HL-60 (cell line): ENCODE results near the gene TMIE.

Experiments
- CTCF ChIP-seq: IDR thresholded peaks from one replicate; pipeline ENCODE4 v1.5.1; 2011; ENCODE audit warnings: low read length, control low read depth, inconsistent platforms; ENCODE audit not compliant: insufficient read depth
- GABPA ChIP-seq: IDR thresholded peaks from 2 replicates; pipeline ENCODE4 v1.6.1; 2012; ENCODE audit warnings: low read depth
- POLR2AphosphoS5 ChIP-seq: IDR thresholded peaks from 2 replicates; pipeline ENCODE4 v1.6.1; 2012; ENCODE audit warnings: low read depth
- TF ChIP-seq, protein P1 (sequence below): IDR thresholded peaks from 2 replicates; pipeline ENCODE4 v1.6.1; 2012; ENCODE audit warnings: low read depth; ENCODE audit not compliant: insufficient replicate concordance

GRCh38 chr3:46681387-46681786, 19.8 kb upstream of the TMIE start:
- TF ChIP-seq, protein P1, sequence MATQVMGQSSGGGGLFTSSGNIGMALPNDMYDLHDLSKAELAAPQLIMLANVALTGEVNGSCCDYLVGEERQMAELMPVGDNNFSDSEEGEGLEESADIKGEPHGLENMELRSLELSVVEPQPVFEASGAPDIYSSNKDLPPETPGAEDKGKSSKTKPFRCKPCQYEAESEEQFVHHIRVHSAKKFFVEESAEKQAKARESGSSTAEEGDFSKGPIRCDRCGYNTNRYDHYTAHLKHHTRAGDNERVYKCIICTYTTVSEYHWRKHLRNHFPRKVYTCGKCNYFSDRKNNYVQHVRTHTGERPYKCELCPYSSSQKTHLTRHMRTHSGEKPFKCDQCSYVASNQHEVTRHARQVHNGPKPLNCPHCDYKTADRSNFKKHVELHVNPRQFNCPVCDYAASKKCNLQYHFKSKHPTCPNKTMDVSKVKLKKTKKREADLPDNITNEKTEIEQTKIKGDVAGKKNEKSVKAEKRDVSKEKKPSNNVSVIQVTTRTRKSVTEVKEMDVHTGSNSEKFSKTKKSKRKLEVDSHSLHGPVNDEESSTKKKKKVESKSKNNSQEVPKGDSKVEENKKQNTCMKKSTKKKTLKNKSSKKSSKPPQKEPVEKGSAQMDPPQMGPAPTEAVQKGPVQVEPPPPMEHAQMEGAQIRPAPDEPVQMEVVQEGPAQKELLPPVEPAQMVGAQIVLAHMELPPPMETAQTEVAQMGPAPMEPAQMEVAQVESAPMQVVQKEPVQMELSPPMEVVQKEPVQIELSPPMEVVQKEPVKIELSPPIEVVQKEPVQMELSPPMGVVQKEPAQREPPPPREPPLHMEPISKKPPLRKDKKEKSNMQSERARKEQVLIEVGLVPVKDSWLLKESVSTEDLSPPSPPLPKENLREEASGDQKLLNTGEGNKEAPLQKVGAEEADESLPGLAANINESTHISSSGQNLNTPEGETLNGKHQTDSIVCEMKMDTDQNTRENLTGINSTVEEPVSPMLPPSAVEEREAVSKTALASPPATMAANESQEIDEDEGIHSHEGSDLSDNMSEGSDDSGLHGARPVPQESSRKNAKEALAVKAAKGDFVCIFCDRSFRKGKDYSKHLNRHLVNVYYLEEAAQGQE: no peak
- no peak for TF ChIP-seq POLR2AphosphoS5
- TF ChIP-seq CTCF: no peak
- TF ChIP-seq GABPA: no peak
